GM10248 (cell line): ENCODE data around the gene TRIM65.

Source experiments
- CTCF ChIA-PET: fragments of 300-600 bp; sonication (Branson Sonifier 250); formaldehyde crosslinking; extraction: SDS; loops from one replicate; lab custom pipeline; 2021; ENCODE audit warnings: antibody characterized with exemption; lab: Yijun Ruan, JAX
- POLR2A ChIA-PET: fragments of 350-650 bp; sonication (Branson Sonifier 250); formaldehyde crosslinking; extraction: SDS; loops from one replicate; lab custom pipeline; 2020; ENCODE audit warnings: antibody characterized with exemption; lab: Yijun Ruan, JAX
- DNase-seq: peaks from one replicate; pipeline ENCODE4 v3.0.0; 2012; ENCODE audit errors: extremely low spot score
- CTCF ChIP-seq: IDR thresholded peaks from 2 replicates; pipeline ENCODE4 v1.5.1; 2012; ENCODE audit warnings: mild to moderate bottlenecking, low read depth; ENCODE audit errors: extremely low read depth, missing control alignments, control extremely low read depth

Gene TRIM65

GRCh38 chr17:75847614-75848522 lies 48.9 kb downstream of the TRIM65 start:
- POLR2A ChIA-PET: interaction anchor here (0.5 to 1.3 kb wide), 4 partner anchors 10 to 68 kb away, joined by 3 to 5 read pairs (median 3); no protein-coding TSS in a partner anchor
- CTCF ChIA-PET: interaction anchor here (0.6 to 10.8 kb wide), 23 partner anchors 7 to 94 kb away, joined by 3 to 135 read pairs (median 4); partner anchors contain the start of genes GALK1, MRPL38, TRIM47 and UNK
- TF ChIP-seq CTCF: no peak
- no peak for DNase-seq

- TF ChIP-seq CTCF: no peak
- DNase-seq: no peak
- ChIA-PET POLR2A (interaction anchor here (1.2 to 2.5 kb wide), 4 partner anchors 8 to 67 kb away, joined by 3 to 18 read pairs (median 4); partner anchors contain the start of gene WBP2), CTCF (interaction anchor here (1.1 to 10.8 kb wide), 16 partner anchors 7 to 159 kb away, joined by 3 to 135 read pairs (median 8); partner anchors contain the start of genes GALK1, MRPL38 and WBP2)
These were observed 49.8 kb downstream of the TRIM65 start for GRCh38 chr17:75846692-75847613.

GRCh38 chr17:75845933-75846691 lies 50.6 kb downstream of the TRIM65 start:
- ChIA-PET CTCF (interaction anchor here (0.6 to 10.8 kb wide), 21 partner anchors 9 to 159 kb away, joined by 3 to 135 read pairs (median 5); partner anchors contain the start of genes GALK1, MRPL38, UNK and WBP2), POLR2A (interaction anchor here (0.8 to 2.5 kb wide), 5 partner anchors 9 to 83 kb away, joined by 3 to 18 read pairs (median 4); partner anchors contain the start of gene WBP2)
- no peak for TF ChIP-seq CTCF
- no peak for DNase-seq

GRCh38 chr17:75845058-75845711 lies 51.6 kb downstream of the TRIM65 start:
- ChIA-PET CTCF (interaction anchor here (0.6 to 10.8 kb wide), 24 partner anchors 8 to 169 kb away, joined by 3 to 135 read pairs (median 4); partner anchors contain the start of genes GALK1, MRPL38, UNK and WBP2), POLR2A (interaction anchor here (0.8 to 2.5 kb wide), 6 partner anchors 10 to 82 kb away, joined by 3 to 18 read pairs (median 4); partner anchors contain the start of gene WBP2)
- DNase-seq: peak; percentile 91
- TF ChIP-seq CTCF: peak; percentile 69

- ChIA-PET POLR2A (interaction anchor here (1.0 to 2.5 kb wide), 5 partner anchors 10 to 68 kb away, joined by 3 to 18 read pairs (median 8); partner anchors contain the start of gene WBP2), CTCF (interaction anchor here (0.6 to 10.8 kb wide), 16 partner anchors 8 to 170 kb away, joined by 3 to 135 read pairs (median 4); partner anchors contain the start of genes GALK1, MRPL38 and WBP2)
- no peak for DNase-seq
- TF ChIP-seq CTCF: no peak
These were observed 52.2 kb downstream of the TRIM65 start for GRCh38 chr17:75844530-75845057.
